ENCODE results near the gene BLM.

GRCh38 chr15:90680371-90680935 is 36.7 kb upstream of the BLM start:
- TF ChIP-seq EZH2 (IDR thresholded peaks at IDR 0.05; ENCODE audit: insufficient read depth, poor library complexity, severe bottlenecking): no peak
- peak; percentile 91 for TF ChIP-seq EZH2phosphoT487 (IDR thresholded peaks at IDR 0.05; ENCODE audit: insufficient read depth, low read depth)

Measured in GM23248 (cell line).